ENCODE data around the gene OR52I1. TPM values are rescaled to one million over a fixed set of nuclear protein-coding genes. Genes with fewer than 3 reads are reported as not detected.

OR52I1 gene
- total RNA-seq, 1 experiment from 2014 or later: not detected

DNA sequence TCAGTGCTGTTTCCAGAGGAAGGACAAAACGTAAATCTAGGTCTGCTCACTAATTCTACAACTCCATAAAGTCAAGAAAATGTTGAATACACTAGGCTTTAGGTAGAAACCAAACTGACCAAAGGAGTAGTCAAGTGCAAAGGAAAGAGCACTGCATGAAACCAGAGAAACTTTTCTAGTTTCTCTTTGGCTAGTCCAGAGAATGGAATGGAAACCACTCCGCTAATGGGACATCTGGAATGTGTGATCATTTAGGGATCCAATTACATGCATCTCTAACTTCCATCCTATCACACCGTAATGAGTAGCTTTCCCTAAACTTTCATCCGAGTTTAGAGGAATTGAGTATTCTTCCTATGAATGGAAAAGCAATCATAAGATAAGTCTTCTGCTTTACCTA, 46.4 kb upstream of the OR52I1 start:
- intact Hi-C loops (cut with micrococcal nuclease; ENCODE audit: unreplicated experiment): no loop called here
- Histone ChIP-seq H3K27ac (ENCODE audit: low read depth, low read length, poor library complexity, severe bottlenecking) (no peak overlapping the region), H3K36me3 (ENCODE audit: insufficient read depth, low read length, poor library complexity, severe bottlenecking) (no peaks in the 10 kb centered on the region), H3K4me3 (ENCODE audit: low read depth, low read length, poor library complexity, severe bottlenecking) (no peak overlapping the region), H3K9me3 (ENCODE audit: low read depth, low read length, poor library complexity, severe bottlenecking) (no peaks in the 10 kb centered on the region), H3K4me1 (ENCODE audit: insufficient read depth, low read length, poor library complexity, severe bottlenecking) (no peaks in the 10 kb centered on the region), H3K27me3 (replicated peaks; ENCODE audit: insufficient read depth, low read depth, low read length, poor library complexity) (peaks cover 4% of the 10 kb centered on the region)
- DNase-seq (ENCODE audit: low spot score): no peak
- POLR2A ChIA-PET (ENCODE audit: low non-redundant PET): no interaction called here
- TF ChIP-seq CTCF (conservative IDR thresholded peaks at IDR 0.05; ENCODE audit: low read depth, low read length) (no peak), EZH2 (IDR thresholded peaks at IDR 0.05; ENCODE audit: borderline replicate concordance, low read depth, low read length, poor library complexity, severe bottlenecking) (no peak)
- BruUV-seq (replicated peaks): no TSS peak
- CTCF ChIA-PET: no interaction called here

DNA sequence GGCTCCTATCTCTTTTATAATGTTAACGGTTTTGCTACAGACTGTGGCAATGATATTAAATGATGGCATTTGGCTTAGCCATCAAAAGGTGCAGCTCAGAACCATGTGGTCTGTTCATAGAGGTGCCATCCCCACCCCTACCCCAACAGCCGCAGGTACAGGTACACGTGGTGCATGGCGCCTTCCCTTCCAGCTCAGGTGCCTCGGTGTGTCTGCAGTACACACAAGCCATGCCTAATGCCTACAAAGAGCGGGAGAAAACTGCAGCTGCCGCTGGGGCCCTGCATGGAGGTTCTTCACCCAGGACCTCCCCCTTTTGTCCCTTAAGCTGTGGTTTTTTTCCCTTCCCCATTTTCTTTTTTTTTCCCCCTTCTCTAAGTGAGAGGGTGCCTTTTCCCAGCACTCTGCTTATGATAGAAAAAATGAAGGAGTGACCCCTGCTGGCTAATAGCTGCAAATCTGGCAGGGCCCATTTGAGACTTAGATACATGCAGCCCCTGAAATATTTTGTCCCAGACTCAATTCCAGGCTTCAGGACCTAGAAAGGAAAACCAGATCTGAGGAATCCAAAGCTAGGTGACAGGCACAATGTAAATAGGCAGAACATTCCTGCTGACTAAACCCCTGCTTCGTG, 42.4 kb upstream of the OR52I1 start:
- peak; percentile 54 for TF ChIP-seq CTCF (conservative IDR thresholded peaks at IDR 0.05; ENCODE audit: low read depth, low read length)
- TF ChIP-seq EZH2 (IDR thresholded peaks at IDR 0.05; ENCODE audit: borderline replicate concordance, low read depth, low read length, poor library complexity, severe bottlenecking): no peak
- Histone ChIP-seq H3K9me3 (ENCODE audit: low read depth, low read length, poor library complexity, severe bottlenecking) (no peaks in the 10 kb centered on the region), H3K27me3 (replicated peaks; ENCODE audit: insufficient read depth, low read depth, low read length, poor library complexity) (no peaks in the 10 kb centered on the region), H3K4me1 (ENCODE audit: insufficient read depth, low read length, poor library complexity, severe bottlenecking) (no peaks in the 10 kb centered on the region), H3K27ac (ENCODE audit: low read depth, low read length, poor library complexity, severe bottlenecking) (no peak overlapping the region), H3K4me3 (ENCODE audit: low read depth, low read length, poor library complexity, severe bottlenecking) (no peak overlapping the region), H3K36me3 (ENCODE audit: insufficient read depth, low read length, poor library complexity, severe bottlenecking) (no peaks in the 10 kb centered on the region)
- no TSS peak for BruUV-seq (replicated peaks)
- ChIA-PET CTCF (interaction anchor here (0.5 to 1.2 kb wide), 3 partner anchors 12 to 364 kb away, joined by 3 read pairs; no protein-coding TSS in a partner anchor), POLR2A (ENCODE audit: low non-redundant PET) (no interaction called here)
- DNase-seq (ENCODE audit: low spot score): peak; percentile 19
- intact Hi-C loops (cut with micrococcal nuclease; ENCODE audit: unreplicated experiment): no loop called here

DNA sequence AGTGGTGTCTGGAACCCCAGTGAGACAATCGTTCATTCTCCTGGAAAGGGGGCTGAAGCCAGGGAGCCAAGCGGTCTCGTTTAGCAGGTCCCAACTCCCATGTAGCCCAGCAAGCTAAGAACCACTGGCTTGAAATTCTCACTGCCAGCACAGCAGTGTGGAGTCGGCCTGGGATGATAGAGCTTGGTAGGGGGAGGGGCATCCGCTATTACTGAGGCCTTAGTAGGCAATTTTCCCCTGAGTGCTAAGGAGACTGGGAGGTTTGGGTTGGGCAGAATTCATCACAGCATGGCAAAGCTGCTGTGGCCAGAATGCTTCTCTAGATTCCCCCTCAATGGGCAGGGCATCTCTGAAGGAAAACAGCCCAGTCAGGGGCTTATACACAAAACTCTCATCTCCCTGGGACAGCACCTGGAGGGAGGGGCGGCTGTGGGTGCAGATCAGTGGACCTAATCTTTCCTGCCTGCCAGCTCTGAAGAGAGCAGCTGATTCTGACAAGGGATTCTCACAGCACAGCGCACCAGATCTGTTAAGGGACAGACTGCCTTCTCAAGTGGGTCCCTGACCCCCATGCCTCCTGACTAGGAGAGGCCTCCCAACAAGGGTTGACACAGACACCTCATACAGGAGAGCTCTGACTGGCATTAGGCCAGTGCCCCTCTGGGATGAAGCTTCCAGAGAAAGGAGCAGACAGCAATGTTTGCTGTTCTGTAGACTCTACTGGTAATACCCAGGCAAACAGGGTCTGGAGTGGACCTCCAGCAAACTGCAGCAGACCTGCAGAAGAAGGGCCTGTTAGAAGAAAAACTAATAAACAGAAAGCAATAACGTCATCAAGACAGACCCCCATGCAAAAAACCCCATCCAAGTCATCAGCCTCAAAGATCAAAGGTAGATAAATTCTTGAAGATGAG, 34.1 kb upstream of the OR52I1 start:
- no peaks in the 10 kb centered on the region for H3K4me1 ChIP-seq (ENCODE audit: insufficient read depth, low read length, poor library complexity, severe bottlenecking)
- H3K4me3 ChIP-seq (ENCODE audit: low read depth, low read length, poor library complexity, severe bottlenecking): no peak overlapping the region
- ChIA-PET CTCF (no interaction called here), POLR2A (ENCODE audit: low non-redundant PET) (no interaction called here)
- intact Hi-C loops (cut with micrococcal nuclease; ENCODE audit: unreplicated experiment): no loop called here
- H3K27me3 ChIP-seq (replicated peaks; ENCODE audit: insufficient read depth, low read depth, low read length, poor library complexity): no peaks in the 10 kb centered on the region
- H3K9me3 ChIP-seq (ENCODE audit: low read depth, low read length, poor library complexity, severe bottlenecking): no peaks in the 10 kb centered on the region
- H3K36me3 ChIP-seq (ENCODE audit: insufficient read depth, low read length, poor library complexity, severe bottlenecking): no peaks in the 10 kb centered on the region
- TF ChIP-seq CTCF (conservative IDR thresholded peaks at IDR 0.05; ENCODE audit: low read depth, low read length) (no peak), EZH2 (IDR thresholded peaks at IDR 0.05; ENCODE audit: borderline replicate concordance, low read depth, low read length, poor library complexity, severe bottlenecking) (no peak)
- no peak for DNase-seq (ENCODE audit: low spot score)
- no peak overlapping the region for H3K27ac ChIP-seq (ENCODE audit: low read depth, low read length, poor library complexity, severe bottlenecking)
- no TSS peak for BruUV-seq (replicated peaks)
